ENCODE measurements around the gene FERMT1. TPM values are rescaled to one million over a fixed set of nuclear protein-coding genes. Genes with fewer than 3 reads are reported as not detected.

FERMT1 gene
- total and polyA plus RNA-seq, 2 donors (not counting 3 experiments of a cell fraction or from before 2014, with no cell fraction given), result 0.11 to 1.5 TPM

- ChIA-PET POLR2A (interaction anchor here (0.6 kb wide), 1 partner anchor 301 kb away, joined by 4 read pairs; no protein-coding TSS in a partner anchor), CTCF (interaction anchor here (1.2 kb wide), 1 partner anchor 11 kb away, joined by 4 read pairs; no protein-coding TSS in a partner anchor)
- FAIRE-seq, result no peak
- TF ChIP-seq GATA2 (IDR thresholded peaks at IDR 0.05; ENCODE audit: insufficient read depth, insufficient read length, low read depth, low read length) (no peak), JUN (IDR thresholded peaks at IDR 0.05; ENCODE audit: borderline replicate concordance, insufficient read depth, insufficient read length, low read depth) (no peak), MYC (IDR thresholded peaks at IDR 0.05; ENCODE audit: low read depth, low read length) (no peak), POLR2AphosphoS5 (IDR thresholded peaks at IDR 0.05; ENCODE audit: insufficient read depth, low read depth, low read length) (no peak), CTCF (IDR thresholded peaks at IDR 0.05; ENCODE audit: extremely low read depth in 1 of 2, insufficient read depth in 1 of 2, low read depth in 1 of 2, low read length in 2 of 2) (no peak), FOS (IDR thresholded peaks at IDR 0.05; ENCODE audit: borderline replicate concordance, insufficient read depth, low read length) (no peak), EZH2 (IDR thresholded peaks at IDR 0.05; ENCODE audit: borderline replicate concordance, low read depth, low read length, severe bottlenecking) (no peak), POLR2A (IDR thresholded peaks at IDR 0.05; ENCODE audit: low read depth, low read length) (no peak), MAX (IDR thresholded peaks at IDR 0.05; ENCODE audit: insufficient read depth, insufficient read length) (no peak)
- dilution Hi-C loops (cut with MboI; ENCODE audit: extremely low pct_ligation_motif_present, low sequenced_read_pairs), result no loop called here
- Histone ChIP-seq H2AFZ (ENCODE audit: low read depth, low read length) (no peak overlapping the region), H3K27me3 (ENCODE audit: control insufficient read depth in 2 of 2, insufficient read depth in 2 of 2, low read length in 2 of 2) (no peaks in the 10 kb centered on the region), H3K9ac (replicated peaks; ENCODE audit: extremely low read depth, insufficient read depth, low read length) (no peak overlapping the region), H3K9me3 (replicated peaks; ENCODE audit: control insufficient read depth, insufficient read depth, low read length) (no peaks in the 10 kb centered on the region), H3K4me3 (replicated peaks in 1 of 3; ENCODE audit: insufficient read depth in 1 of 3, low read depth in 1 of 3, low read length in 3 of 3) (no peak overlapping the region), H3K4me2 (ENCODE audit: insufficient read depth, low read length) (no peak overlapping the region), H3K79me2 (ENCODE audit: control insufficient read depth, insufficient read depth, low read length) (no peaks in the 10 kb centered on the region), H3K4me1 (ENCODE audit: control insufficient read depth, extremely low read depth, insufficient read depth, low read length) (no peaks in the 10 kb centered on the region), H3K27ac (ENCODE audit: insufficient read depth, low read depth, low read length) (no peak overlapping the region), H4K20me1 (replicated peaks; ENCODE audit: control insufficient read depth, extremely low read depth, insufficient read depth, low read length) (no peaks in the 10 kb centered on the region), H3K9me1 (replicated peaks; ENCODE audit: control insufficient read depth, extremely low read depth, insufficient read depth, low read length) (no peaks in the 10 kb centered on the region), H3K36me3 (ENCODE audit: control insufficient read depth in 2 of 2, extremely low read depth in 1 of 2, insufficient read depth in 2 of 2, low read length in 2 of 2) (no peaks in the 10 kb centered on the region)
- intact Hi-C loops (cut with micrococcal nuclease), result no loop called here
- no peak for DNase-seq (ENCODE audit: low read depth, low spot score)
- no TSS peak for BruUV-seq (replicated peaks)
Observed at GRCh38 chr20:6115221-6115895, 7.5 kb downstream of the FERMT1 start.

All from endothelial cell of umbilical vein (primary cell).